Right lung (tissue), 5 donors: ENCODE results near the gene DPP7. TPM values are rescaled to one million over a fixed set of nuclear protein-coding genes. Genes with fewer than 3 reads are reported as not detected.

Source experiments
- DNase-seq, 2 donors: peaks; one replicate each; pipeline ENCODE4 v3.0.0-alpha.2; 2013
- polyA plus RNA-seq, 5 donors: library from polyadenylated mRNA; unstranded; fragments of 120-200 nt; gene quantifications; one replicate each; pipeline versions ENCODE4 v1.2.1 to v1.2.3, GENCODE V29; 2013; ENCODE audit warnings: inconsistent platforms in 1 of 5, low replicate concordance in 1 of 5; ENCODE audit not compliant: insufficient read length in 5 of 5, insufficient read depth in 1 of 5

The DPP7 gene
- polyA plus RNA-seq, 5 donors: 27.2 to 50.4 (median 48.6) TPM

GRCh38 chr9:137096785-137097546, 17.6 kb downstream of the DPP7 start:
- no peak for DNase-seq

DNA sequence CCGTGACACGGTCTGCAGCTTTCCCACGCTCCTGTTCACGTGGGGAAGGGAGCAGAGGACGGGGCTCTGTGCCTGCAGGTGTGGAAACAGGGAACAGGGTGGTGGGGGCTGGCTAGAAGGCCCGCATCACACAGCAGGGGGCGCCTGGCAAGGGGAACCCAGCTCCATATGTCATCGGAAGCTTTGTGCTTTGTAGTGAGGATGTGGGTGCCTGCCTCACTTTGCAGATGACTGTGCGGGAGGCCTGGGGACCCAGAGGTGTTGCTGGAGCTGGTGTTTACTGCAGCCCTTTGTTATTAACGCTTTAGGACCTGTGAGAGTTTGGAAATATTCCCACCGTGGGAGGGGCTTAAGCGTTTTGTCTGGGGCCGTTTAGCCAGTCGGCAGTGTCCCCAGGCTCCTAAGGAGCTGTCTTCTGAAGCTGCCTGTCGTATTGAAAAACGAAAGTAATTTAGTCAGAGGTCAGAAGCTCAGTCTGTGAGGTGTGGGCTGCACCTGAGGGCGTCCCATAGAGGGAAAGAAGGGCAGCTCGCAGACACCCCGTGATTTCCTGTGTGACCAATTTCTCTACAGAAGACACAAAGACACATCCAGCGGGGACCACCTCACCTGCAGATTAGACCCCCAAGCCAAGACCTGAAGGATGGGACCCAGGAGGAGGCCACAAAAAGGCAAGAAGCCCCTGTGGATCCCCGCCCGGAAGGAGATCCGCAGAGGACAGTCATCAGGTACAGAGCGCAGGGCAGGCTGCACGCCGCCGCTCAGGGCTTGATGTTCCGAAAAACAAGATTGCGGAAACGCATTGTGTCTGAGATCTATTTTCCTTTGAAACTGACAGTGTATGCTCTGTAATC, 18.6 kb downstream of the DPP7 start:
- no peak for DNase-seq

- no peak for DNase-seq
Measured at GRCh38 chr9:137089232-137089947, 25.1 kb downstream of the DPP7 start.

DNA sequence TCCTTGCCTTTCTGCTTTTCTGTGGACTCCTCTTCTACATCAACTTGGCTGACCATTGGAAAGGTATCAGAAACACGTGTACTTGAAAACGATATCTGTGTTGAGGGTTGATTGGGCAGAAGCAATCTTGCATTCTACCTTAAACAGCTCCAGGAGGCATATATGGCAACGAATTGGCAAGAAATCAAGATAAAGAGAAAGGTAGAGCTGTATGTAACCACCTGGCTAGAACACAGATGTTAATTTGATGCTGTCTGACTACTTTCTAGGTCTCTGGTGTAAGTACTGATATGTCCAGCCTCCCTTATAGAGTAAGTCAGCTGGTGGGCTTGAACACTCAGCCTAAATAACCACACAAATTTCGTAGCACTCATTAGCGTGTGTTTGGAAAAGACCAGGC, 26.4 kb downstream of the DPP7 start:
- DNase-seq: no peak

DNA sequence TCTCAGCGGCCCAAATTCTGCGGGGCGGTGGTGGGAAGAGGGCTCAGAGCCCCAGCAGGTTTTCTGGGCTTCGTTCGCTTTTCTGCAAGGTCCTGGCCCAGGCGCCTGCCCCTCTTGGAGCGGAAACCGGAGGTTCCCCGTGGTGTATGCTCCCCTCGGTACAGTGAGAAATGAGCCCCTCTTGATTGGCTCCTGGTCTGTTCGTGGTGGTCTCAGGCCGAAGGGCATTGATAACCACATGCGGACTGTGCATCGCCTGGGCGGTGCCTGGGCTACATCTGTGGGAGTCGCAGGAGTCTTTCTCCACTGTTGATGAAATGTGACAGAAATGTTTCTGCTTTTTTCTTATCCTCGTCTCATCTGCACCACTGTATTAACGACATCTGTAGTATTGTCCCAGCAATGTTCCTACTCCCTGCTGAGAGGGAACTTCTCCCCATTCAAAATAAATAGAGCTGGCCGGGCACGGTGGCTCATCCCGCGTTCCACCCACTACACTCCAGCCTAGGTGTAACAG, 27.1 kb downstream of the DPP7 start:
- no peak for DNase-seq

- DNase-seq: peak; percentile 99
Measured at GRCh38 chr9:137086531-137087408, 27.8 kb downstream of the DPP7 start, which contains the start of gene MAN1B1. MAN1B1 (plus strand) TSS chr9:137086985; CDS start chr9:137087000, 15 bp downstream.

DNA sequence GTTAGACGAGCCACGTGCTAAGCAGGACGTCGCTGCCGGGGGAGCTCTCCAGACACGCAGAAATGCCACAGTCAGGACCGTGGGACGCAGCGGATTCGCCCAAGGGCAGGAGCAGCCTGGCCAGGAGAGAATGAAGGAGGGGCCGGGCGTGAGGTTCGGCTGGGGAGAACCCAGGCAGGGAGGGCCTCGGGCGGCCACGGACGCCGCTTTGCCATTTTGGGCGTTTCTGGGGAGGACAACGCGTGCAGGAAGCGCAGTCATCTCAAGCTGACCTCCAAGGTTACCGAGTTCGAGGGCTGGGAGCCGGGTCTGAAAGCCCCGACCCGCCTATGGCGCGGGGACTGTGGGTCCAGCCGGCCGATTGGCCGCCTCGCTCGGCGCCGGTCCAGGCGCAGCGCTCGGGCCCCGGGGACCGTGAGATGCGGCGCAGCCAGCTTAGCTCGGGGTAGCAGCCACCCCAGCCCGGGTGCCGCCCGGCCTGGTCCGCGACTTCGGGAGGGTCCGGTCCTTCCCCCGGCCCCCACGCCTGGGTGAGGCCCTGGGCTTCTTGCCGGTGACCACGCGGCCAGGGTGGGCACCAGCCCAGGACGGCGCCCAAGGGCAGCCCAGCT, 28.5 kb downstream of the DPP7 start:
- peak in 1 of 2 donors; percentile 27 for DNase-seq

DNA sequence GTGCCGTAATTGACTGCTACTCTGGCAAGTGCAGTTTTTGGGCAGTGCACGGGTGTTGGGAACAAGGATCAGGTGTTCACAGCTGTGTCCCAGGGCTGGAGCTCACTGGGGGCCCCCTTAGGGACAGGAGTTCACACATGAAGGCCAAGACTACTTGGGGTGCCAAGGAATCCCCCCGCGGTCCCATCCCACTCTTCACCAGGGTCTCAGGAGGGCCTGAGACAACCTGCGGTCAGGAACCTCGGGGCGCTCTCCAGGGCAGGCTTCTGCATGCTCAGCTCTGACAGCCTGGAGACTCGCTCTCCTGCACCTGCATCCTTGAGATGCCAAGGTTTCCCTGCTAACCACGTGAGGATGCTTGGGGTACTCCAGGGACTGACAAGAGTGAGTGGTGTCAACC, 30.0 kb downstream of the DPP7 start:
- no peak for DNase-seq

- DNase-seq: no peak
Measured at GRCh38 chr9:137083394-137084004, 31.0 kb downstream of the DPP7 start.

- no peak for DNase-seq
Measured at GRCh38 chr9:137082925-137083290, 31.6 kb downstream of the DPP7 start.

DNA sequence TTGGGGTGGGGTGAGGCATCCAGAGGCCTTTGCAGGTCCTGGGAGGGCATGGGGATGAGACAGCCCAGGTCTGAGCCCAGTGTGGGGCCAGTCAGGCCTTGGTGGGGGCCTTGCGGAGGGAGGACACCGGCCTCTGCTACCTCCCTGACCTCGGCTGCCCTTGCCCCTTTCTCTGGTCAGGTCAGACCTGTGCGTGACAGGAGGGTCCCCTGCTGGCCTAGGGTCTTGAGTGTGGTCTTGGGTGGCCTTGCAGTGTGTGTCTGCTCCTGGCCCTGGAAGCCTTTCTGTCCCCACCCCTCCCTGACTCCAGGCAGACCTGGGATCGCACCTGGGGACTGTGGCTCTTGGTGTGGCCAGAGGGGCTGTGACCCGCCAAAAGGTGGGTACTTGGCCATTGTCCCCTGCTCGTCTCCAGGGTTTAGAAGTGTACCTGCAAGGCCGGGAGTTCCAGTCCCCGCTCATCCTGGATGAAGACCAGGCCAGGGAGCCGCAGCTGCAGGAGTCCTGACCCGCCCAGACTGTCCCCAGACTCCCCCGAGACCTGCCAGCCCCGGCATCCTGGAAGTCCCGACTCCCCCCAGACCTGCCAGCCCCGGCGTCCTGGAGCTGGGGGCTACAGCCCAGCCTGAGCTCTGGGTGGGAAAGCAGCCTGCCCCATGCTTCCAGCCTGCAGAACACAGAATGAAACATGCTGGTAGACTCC, 32.2 kb downstream of the DPP7 start:
- DNase-seq: no peak

DNA sequence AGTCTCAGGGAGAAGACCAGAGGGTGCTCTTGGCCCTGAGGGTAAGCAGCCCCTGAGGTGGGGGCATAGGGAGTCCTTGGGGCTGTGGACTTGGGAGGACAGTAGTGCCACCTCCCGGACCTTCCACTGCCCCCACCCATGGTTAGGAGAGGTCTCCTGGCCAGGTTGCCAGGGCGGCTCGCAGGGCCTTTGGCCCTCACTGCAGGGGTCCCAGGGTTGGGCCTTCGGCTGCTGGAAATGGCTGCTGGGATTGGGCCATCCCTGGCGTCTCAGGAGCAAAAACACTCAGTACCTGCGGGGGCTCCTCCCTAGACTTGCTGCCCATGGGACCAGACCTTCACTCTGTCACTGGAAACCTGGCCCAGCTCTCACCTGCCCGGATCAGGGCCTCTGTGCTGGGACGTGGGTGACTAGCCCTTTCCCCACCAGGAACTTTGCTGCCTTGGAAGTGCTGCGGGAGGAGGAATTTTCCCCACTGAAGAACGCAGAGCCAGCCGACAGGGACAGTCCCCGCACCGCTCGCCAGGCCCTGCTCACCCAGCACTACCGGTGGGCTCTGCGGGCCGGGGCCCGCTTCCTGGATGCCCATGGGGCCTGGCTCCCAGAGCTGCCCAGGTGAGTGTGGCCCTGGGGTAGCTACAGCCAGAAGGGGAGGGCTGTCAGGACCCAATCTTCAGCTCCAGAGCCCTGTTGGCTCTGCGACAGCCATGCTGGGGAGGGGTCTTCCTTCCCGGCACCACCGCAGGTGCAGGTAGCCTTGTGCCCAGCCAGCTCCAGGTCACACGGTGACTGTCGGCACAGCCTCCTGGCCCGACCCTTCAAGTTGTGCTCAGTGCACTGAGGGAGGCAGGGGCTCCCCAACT, 34.0 kb downstream of the DPP7 start:
- DNase-seq: no peak

DNA sequence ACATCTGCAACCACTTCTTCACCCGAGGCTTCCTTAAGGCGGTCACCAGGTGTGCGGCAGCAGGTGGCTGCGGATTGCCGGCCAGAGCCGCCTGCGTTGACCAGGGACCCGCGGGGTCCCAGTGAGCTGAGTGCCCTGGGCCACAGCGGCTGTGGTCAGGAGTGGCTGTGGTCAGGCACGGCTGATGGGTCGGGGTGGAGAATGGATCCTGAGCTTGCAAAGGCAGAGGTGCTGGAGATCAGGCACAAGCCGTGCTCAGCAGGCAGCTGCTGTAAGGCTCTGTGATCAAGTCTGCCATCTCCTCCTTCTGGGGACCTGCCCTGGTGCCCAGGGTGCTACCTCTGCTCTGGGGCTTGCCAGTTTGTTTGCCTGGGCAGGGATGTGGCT, 35.1 kb downstream of the DPP7 start:
- no peak for DNase-seq

GRCh38 chr9:137078701-137079400, 35.7 kb downstream of the DPP7 start:
- DNase-seq: no peak

GRCh38 chr9:137077758-137078693, 36.5 kb downstream of the DPP7 start:
- DNase-seq: no peak

DNA sequence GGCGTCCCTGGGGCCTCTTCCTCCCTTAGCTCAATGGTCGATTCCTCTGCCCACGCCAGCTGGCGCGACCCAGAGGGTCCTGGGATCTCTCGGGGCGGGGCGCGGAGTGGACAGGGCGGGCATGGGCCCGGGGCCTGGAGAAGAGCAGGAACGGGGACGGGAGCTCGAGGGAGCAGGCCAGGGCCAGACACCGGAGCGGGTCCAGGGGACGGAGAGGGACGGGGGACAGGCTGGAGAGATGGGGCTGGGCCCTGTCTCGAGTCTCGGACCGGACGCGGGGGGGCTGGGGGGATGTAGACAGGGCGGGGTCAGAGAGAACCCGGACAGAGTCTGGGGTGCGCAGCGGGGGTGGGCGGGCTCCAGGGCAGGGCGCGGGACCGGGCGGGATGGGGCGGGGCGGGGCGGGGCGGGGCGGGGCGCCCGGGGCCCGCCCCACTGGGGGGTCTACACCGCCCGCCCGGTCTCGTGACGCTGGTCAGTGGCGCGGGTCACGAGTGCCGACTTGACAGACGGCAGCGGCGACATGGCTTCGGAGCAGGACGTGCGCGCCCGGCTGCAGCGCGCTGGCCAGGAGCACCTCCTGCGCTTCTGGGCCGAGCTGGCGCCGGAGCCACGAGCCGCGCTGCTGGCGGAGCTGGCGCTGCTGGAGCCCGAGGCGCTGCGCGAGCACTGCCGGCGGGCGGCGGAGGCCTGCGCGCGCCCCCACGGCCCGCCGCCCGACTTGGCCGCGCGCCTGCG, 37.4 kb downstream of the DPP7 start, which contains the start of gene UAP1L1:
UAP1L1 (plus strand) TSS at position 508 of the 738 bp plus-strand sequence; CDS start at position 524, 16 bp downstream.
- peak; percentile 42 to 55 for DNase-seq
